ENCODE measurements around the gene LRP8. TPM values are rescaled to one million over a fixed set of nuclear protein-coding genes. Genes with fewer than 3 reads are reported as not detected.

LRP8 gene
- total and polyA plus RNA-seq, 9 of the 15 experiments (the other 6 are each of a cell fraction or from before 2014, with no cell fraction given), result 7.1 to 56.1 (median 31.3) TPM

DNA sequence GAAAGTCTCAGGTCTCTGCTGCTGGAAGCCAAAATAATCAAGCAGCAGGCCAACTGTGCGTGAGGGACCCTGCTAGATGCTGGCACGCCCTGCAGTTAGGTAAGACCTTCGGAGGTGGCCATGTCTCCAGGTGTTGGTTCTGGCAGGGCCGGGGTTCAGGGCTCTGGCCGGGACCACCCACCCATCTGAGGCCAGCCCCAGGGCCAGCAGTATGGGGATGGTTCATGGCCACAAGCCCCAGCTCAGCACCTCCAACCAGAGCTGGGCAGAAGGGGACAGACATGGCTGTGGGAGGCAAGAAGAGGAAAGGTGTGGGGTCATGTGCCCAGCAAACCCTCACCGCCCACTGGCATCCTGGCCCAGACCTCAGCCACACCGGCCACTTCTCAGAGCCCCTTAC, 23.3 kb downstream of the LRP8 start:
- TF ChIP-seq TCF3 (CRISPR knock-in tag; IDR thresholded peaks at IDR 0.05) (no peak), CHD4 (IDR thresholded peaks at IDR 0.05; ENCODE audit: insufficient read depth, insufficient replicate concordance, low read depth, low read length, poor library complexity, severe bottlenecking) (no peak), SAFB (IDR thresholded peaks at IDR 0.05; ENCODE audit: borderline replicate concordance, low read depth, low read length) (no peak), PYGO2 (tag; IDR thresholded peaks at IDR 0.05) (no peak), DLX4 (CRISPR knock-in tag; IDR thresholded peaks at IDR 0.05) (no peak)
- TF ChIP-seq, protein P1, sequence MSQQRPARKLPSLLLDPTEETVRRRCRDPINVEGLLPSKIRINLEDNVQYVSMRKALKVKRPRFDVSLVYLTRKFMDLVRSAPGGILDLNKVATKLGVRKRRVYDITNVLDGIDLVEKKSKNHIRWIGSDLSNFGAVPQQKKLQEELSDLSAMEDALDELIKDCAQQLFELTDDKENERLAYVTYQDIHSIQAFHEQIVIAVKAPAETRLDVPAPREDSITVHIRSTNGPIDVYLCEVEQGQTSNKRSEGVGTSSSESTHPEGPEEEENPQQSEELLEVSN (IDR thresholded peaks at IDR 0.05; ENCODE audit: borderline replicate concordance in 1 of 2, extremely low read depth in 1 of 2, insufficient read depth in 1 of 2, insufficient read length in 1 of 2, low read depth in 1 of 2, low read length in 1 of 2, poor library complexity in 1 of 2, severe bottlenecking in 1 of 2), result no peak
- intact Hi-C loops (cut with micrococcal nuclease) (no loop called here), in situ Hi-C loops (cut with MboI) (no loop called here)
- peaks cover 29% of the 10 kb centered on the region; the same call in 2 of the 3 replicates for H3K36me3 ChIP-seq (ENCODE audit: control insufficient read depth, insufficient read depth, low read length)
- CTCF ChIA-PET (ENCODE audit: low intra/inter-chr PET ratio), result no interaction called here
- H3K9me3 ChIP-seq (replicated peaks; ENCODE audit: control insufficient read depth, insufficient read depth, low read depth, low read length), result no peaks in the 10 kb centered on the region
- H3K4me2 ChIP-seq (ENCODE audit: insufficient read depth, low read length), result no peak overlapping the region
- DNase-seq (ENCODE audit: extremely low read depth in 1 of 4, low spot score in 3 of 4), result no peak
- no peaks in the 10 kb centered on the region for H3K27me3 ChIP-seq (ENCODE audit: control insufficient read depth in 2 of 2, insufficient read depth in 2 of 2, low read length in 2 of 2)
- H3K9me1 ChIP-seq (ENCODE audit: control insufficient read depth, insufficient read depth, low read length), result peaks cover 6% of the 10 kb centered on the region
- ATAC-seq, result no peak
- no peak overlapping the region for H3K4me3 ChIP-seq
- no peak overlapping the region for H2AFZ ChIP-seq (ENCODE audit: low read depth, low read length)
- WGBS (ENCODE audit: insufficient coverage, low coverage, missing lambda C conversion rate), result 96% methylated on average over 7 of the region's 7 CpGs
- H3K79me2 ChIP-seq (ENCODE audit: control insufficient read depth, insufficient read depth, low read length), result peaks cover 15% of the 10 kb centered on the region
- peaks cover 14% of the 10 kb centered on the region for H4K20me1 ChIP-seq (replicated peaks; ENCODE audit: control insufficient read depth, insufficient read depth, low read length)
- POLR2A ChIA-PET, result interaction anchor here (1.3 kb wide), 1 partner anchor 9 kb away, joined by 4 read pairs; no protein-coding TSS in a partner anchor
- H3K9ac ChIP-seq (ENCODE audit: insufficient read depth in 1 of 2, low read depth in 2 of 2, low read length in 2 of 2), result peak overlapping the region in 1 of 2 experiments; percentile 18; a peak in 2 of 4 replicates
- no peak for FAIRE-seq
- BruUV-seq (replicated peaks), result no TSS peak
- no peak overlapping the region for H3K27ac ChIP-seq (ENCODE audit: extremely low read depth, low read depth, low read length)
- peaks cover 0 to 17% of the 10 kb centered on the region in 2 experiments; a peak in 3 of 5 replicates for H3K4me1 ChIP-seq (replicated peaks in 1 of 2; ENCODE audit: control insufficient read depth in 2 of 2, insufficient read depth in 2 of 2, low read length in 2 of 2)

Measured in K562 (cell line).